Right forelimb (tissue), 1 donor: ENCODE measurements around the gene ZKSCAN8.
A peak's percentile ranks its signal among the peaks of the same experiment; 100 is the strongest.

Experiments
- DNase-seq: peaks from one replicate; pipeline ENCODE4 v3.0.0-alpha.2; 2018

The ZKSCAN8 gene

GRCh38 chr6:28140616-28141015, 1.1 kb upstream of the ZKSCAN8 start:
- no peak for DNase-seq

GRCh38 chr6:28142446-28142845, 763 bp downstream of the ZKSCAN8 start:
- DNase-seq, result no peak

GRCh38 chr6:28145231-28145630, 3.5 kb downstream of the ZKSCAN8 start:
- DNase-seq, result no peak

- no peak for DNase-seq
These were observed 10.8 kb downstream of the ZKSCAN8 start for GRCh38 chr6:28152531-28152930.

- no peak for DNase-seq
These were observed 11.9 kb downstream of the ZKSCAN8 start for GRCh38 chr6:28153546-28153945.

- no peak for DNase-seq
These were observed 12.7 kb downstream of the ZKSCAN8 start for GRCh38 chr6:28154357-28154756.

GRCh38 chr6:28158318-28158717, 16.6 kb downstream of the ZKSCAN8 start:
- no peak for DNase-seq

- DNase-seq, result no peak
These were observed 17.4 kb downstream of the ZKSCAN8 start for GRCh38 chr6:28159029-28159607.

- DNase-seq, result no peak
These were observed 18.6 kb downstream of the ZKSCAN8 start for GRCh38 chr6:28160233-28160632.

GRCh38 chr6:28161410-28162079, 19.9 kb downstream of the ZKSCAN8 start:
- peak; percentile 81 for DNase-seq

GRCh38 chr6:28165563-28165962, 23.9 kb downstream of the ZKSCAN8 start:
- DNase-seq, result no peak

- no peak for DNase-seq
These were observed 25.4 kb downstream of the ZKSCAN8 start for GRCh38 chr6:28167068-28167467.

- no peak for DNase-seq
These were observed 26.2 kb downstream of the ZKSCAN8 start for GRCh38 chr6:28167926-28168325.

- DNase-seq, result no peak
These were observed 29.6 kb downstream of the ZKSCAN8 start for GRCh38 chr6:28171271-28171670.

- DNase-seq, result no peak
These were observed 30.3 kb downstream of the ZKSCAN8 start for GRCh38 chr6:28172006-28172405.

- DNase-seq, result no peak
These were observed 34.7 kb downstream of the ZKSCAN8 start for GRCh38 chr6:28176373-28176772.

- no peak for DNase-seq
These were observed 40.6 kb downstream of the ZKSCAN8 start for GRCh38 chr6:28182255-28182654.

GRCh38 chr6:28188111-28188979, 46.7 kb downstream of the ZKSCAN8 start:
- DNase-seq, result no peak

- DNase-seq, result no peak
These were observed 58.3 kb downstream of the ZKSCAN8 start for GRCh38 chr6:28200020-28200419.

- no peak for DNase-seq
These were observed 61.5 kb downstream of the ZKSCAN8 start for GRCh38 chr6:28203201-28203600.

GRCh38 chr6:28205879-28206278, 64.2 kb downstream of the ZKSCAN8 start:
- no peak for DNase-seq

GRCh38 chr6:28206527-28206926, 64.8 kb downstream of the ZKSCAN8 start:
- DNase-seq, result no peak

- no peak for DNase-seq
These were observed 65.3 kb downstream of the ZKSCAN8 start for GRCh38 chr6:28206928-28207509.
